HepG2 (cell line): Measurements from ENCODE around the gene BATF. TPM values are rescaled to one million over a fixed set of nuclear protein-coding genes. Genes with fewer than 3 reads are reported as not detected.

Experiments used
- CEBPG ChIP-seq: IDR thresholded peaks from 2 replicates; pipeline ENCODE4 v1.6.1; 2016
- ERF ChIP-seq: IDR thresholded peaks from 2 replicates; pipeline ENCODE4 v1.6.1; 2018; ENCODE audit warnings: missing biosample characterization, missing genetic modification reagents
- FOXP1 ChIP-seq, 2 experiments: fragments of 450-650 bp in 1 of 2; IDR thresholded peaks; 2 replicates each; pipeline ENCODE4 v1.6.1; 2017 to 2018; ENCODE audit warnings: antibody characterized with exemption in 1 of 2
- HOXA9 ChIP-seq: sonication (generic); formaldehyde crosslinking; IDR thresholded peaks from 2 replicates; pipeline ENCODE4 v1.8.1; 2022; ENCODE audit warnings: missing genetic modification reagents, mild to moderate bottlenecking, moderate library complexity, borderline replicate concordance
- KDM5B ChIP-seq: sonication (generic); formaldehyde crosslinking; IDR thresholded peaks from 2 replicates; pipeline ENCODE4 v1.4.0; 2020; ENCODE audit warnings: missing genetic modification reagents, mild to moderate bottlenecking, borderline replicate concordance
- MAZ ChIP-seq, 2 experiments: sonication (generic) in 1 of 2; formaldehyde crosslinking in 1 of 2; IDR thresholded peaks; 2 replicates each; pipeline versions ENCODE4 v1.5.0 to v1.6.1; 2012 to 2020; ENCODE audit warnings: low read depth in 2 of 2, mild to moderate bottlenecking in 2 of 2, borderline replicate concordance in 1 of 2, improper control_type of control experiment in 1 of 2, low read length in 1 of 2, missing genetic modification reagents in 1 of 2, moderate library complexity in 1 of 2
- MIER2 ChIP-seq: IDR thresholded peaks from 2 replicates; pipeline ENCODE4 v1.6.1; 2016; ENCODE audit warnings: missing biosample characterization, missing genetic modification reagents
- NR2F2 ChIP-seq: IDR thresholded peaks from 2 replicates; pipeline ENCODE4 v1.6.1; 2012; ENCODE audit warnings: low read depth, inconsistent platforms, borderline replicate concordance
- NR2F6 ChIP-seq, 2 experiments: IDR thresholded peaks; 2 replicates each; pipeline ENCODE4 v1.6.1; 2016; ENCODE audit warnings: antibody characterized with exemption in 1 of 2, mild to moderate bottlenecking in 1 of 2
- RAD21 ChIP-seq: fragments of 450-650 bp; formaldehyde crosslinking; IDR thresholded peaks from 2 replicates; pipeline ENCODE4 v1.5.0; 2020; ENCODE audit warnings: mild to moderate bottlenecking
- RFX5 ChIP-seq: IDR thresholded peaks from 2 replicates; pipeline ENCODE4 v1.6.1; 2011; ENCODE audit warnings: low read depth, low read length, improper control_type of control experiment
- RXRB ChIP-seq: IDR thresholded peaks from 2 replicates; pipeline ENCODE4 v1.6.1; 2016; ENCODE audit warnings: borderline replicate concordance, missing genetic modification reagents, missing compliant biosample characterization
- STAG1 ChIP-seq: sonication (generic); formaldehyde crosslinking; IDR thresholded peaks from 2 replicates; pipeline ENCODE4 v1.4.0; 2020; ENCODE audit warnings: missing genetic modification reagents
- ZNF121 ChIP-seq: sonication (generic); formaldehyde crosslinking; IDR thresholded peaks from 2 replicates; pipeline ENCODE4 v1.5.0; 2020; ENCODE audit warnings: mild to moderate bottlenecking, missing genetic modification reagents
- ZNF232 ChIP-seq: sonication (generic); formaldehyde crosslinking; IDR thresholded peaks from 2 replicates; pipeline ENCODE4 v1.4.0; 2020; ENCODE audit warnings: missing genetic modification reagents, borderline replicate concordance
- ZNF30 ChIP-seq: sonication (generic); formaldehyde crosslinking; IDR thresholded peaks from 2 replicates; pipeline ENCODE4 v1.5.0; 2020; ENCODE audit warnings: mild to moderate bottlenecking, missing genetic modification reagents
- ZNF34 ChIP-seq: sonication (generic); formaldehyde crosslinking; IDR thresholded peaks from 2 replicates; pipeline ENCODE4 v1.4.0; 2020; ENCODE audit warnings: mild to moderate bottlenecking, missing genetic modification reagents, borderline replicate concordance
- ZNF572 ChIP-seq: sonication (generic); formaldehyde crosslinking; IDR thresholded peaks from 2 replicates; pipeline ENCODE4 v1.5.1; 2020; ENCODE audit warnings: mild to moderate bottlenecking, missing genetic modification reagents
- ZNF678 ChIP-seq: sonication (generic); formaldehyde crosslinking; IDR thresholded peaks from 2 replicates; pipeline ENCODE4 v1.4.0; 2020; ENCODE audit warnings: mild to moderate bottlenecking, missing genetic modification reagents
- polyA plus RNA-seq, 8 experiments: library from polyadenylated mRNA; depleted of rRNA in 3 of 8; stranded (reverse) in 7 of 8; unstranded in 1 of 8; fragments of >200 nt; fragmentation: Illumina TruSeq in 4 of 8; extraction: Trizol in 4 of 8; gene quantifications; 2 replicates each; pipeline versions ENCODE4 v1.2.1 to v1.2.3, GENCODE V29; 2011 to 2016; ENCODE audit warnings: low read depth in 4 of 8, missing spikeins in 1 of 8, mixed read lengths in 1 of 8; ENCODE audit not compliant: insufficient read depth in 1 of 8
- total RNA-seq, 5 experiments: library from RNA; depleted of rRNA; stranded (reverse); fragments of >200 nt; fragmentation: Illumina TruSeq; extraction: Trizol; gene quantifications; 2 replicates each; pipeline ENCODE4 v1.2.3, GENCODE V29; 2016; ENCODE audit warnings: low read depth in 1 of 5
- TF ChIP-seq, protein P1 (sequence below): sonication (generic); formaldehyde crosslinking; IDR thresholded peaks from 2 replicates; pipeline ENCODE4 v1.4.0; 2020; ENCODE audit warnings: mild to moderate bottlenecking, low read depth, missing genetic modification reagents
- TF ChIP-seq, protein P2 (sequence below): sonication (generic); formaldehyde crosslinking; IDR thresholded peaks from 2 replicates; pipeline ENCODE4 v1.5.0; 2020; ENCODE audit warnings: missing genetic modification reagents
- TF ChIP-seq, protein P3 (sequence below): sonication (generic); formaldehyde crosslinking; IDR thresholded peaks from 2 replicates; pipeline ENCODE4 v1.5.0; 2020; ENCODE audit warnings: missing genetic modification reagents
- TF ChIP-seq, protein P4 (sequence below): sonication (generic); formaldehyde crosslinking; IDR thresholded peaks from 2 replicates; pipeline ENCODE4 v1.5.1; 2020; ENCODE audit warnings: mild to moderate bottlenecking, missing genetic modification reagents, moderate library complexity
- TF ChIP-seq, protein P5 (sequence below): sonication (generic); formaldehyde crosslinking; IDR thresholded peaks from 2 replicates; pipeline ENCODE4 v1.8.1; 2023; ENCODE audit warnings: mild to moderate bottlenecking, moderate library complexity, missing genetic modification reagents

Gene BATF
- total and polyA plus RNA-seq, 2 of the 13 experiments (the other 11 are each of a cell fraction or from before 2014, with no cell fraction given), result 0.22 to 0.37 TPM

DNA sequence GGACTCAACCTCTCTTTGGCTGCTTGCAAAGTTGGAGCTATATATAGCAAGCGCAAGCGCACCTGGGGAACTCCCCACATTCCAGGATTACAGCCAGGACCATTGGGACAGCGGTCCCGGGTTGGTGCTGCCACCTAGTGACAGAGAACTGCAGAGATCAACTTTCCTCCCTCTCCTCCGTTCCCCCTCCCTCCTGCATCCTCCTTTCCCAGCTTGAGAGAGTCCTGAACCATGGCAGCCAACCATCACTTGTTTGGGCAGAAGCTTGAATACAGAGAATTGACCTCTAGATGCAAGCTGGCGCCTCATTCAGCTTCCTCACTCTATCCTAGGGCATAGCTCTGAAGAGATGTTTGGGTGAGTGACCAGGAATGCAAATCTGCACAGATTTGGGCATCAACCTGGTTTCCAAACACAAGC lies 38.8 kb downstream of the BATF start (continued):
- TF ChIP-seq, protein P1, sequence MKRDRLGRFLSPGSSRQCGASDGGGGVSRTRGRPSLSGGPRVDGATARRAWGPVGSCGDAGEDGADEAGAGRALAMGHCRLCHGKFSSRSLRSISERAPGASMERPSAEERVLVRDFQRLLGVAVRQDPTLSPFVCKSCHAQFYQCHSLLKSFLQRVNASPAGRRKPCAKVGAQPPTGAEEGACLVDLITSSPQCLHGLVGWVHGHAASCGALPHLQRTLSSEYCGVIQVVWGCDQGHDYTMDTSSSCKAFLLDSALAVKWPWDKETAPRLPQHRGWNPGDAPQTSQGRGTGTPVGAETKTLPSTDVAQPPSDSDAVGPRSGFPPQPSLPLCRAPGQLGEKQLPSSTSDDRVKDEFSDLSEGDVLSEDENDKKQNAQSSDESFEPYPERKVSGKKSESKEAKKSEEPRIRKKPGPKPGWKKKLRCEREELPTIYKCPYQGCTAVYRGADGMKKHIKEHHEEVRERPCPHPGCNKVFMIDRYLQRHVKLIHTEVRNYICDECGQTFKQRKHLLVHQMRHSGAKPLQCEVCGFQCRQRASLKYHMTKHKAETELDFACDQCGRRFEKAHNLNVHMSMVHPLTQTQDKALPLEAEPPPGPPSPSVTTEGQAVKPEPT (CRISPR knock-in tag), result no peak
- TF ChIP-seq MAZ (IDR thresholded peaks at IDR 0.05; ENCODE audit: borderline replicate concordance, low read depth, low read length), result peak; percentile 80; the same call in 1 of the 2 replicates
- no peak for TF ChIP-seq MAZ (CRISPR knock-in tag; IDR thresholded peaks at IDR 0.05; ENCODE audit: low read depth)
- TF ChIP-seq, protein P2, sequence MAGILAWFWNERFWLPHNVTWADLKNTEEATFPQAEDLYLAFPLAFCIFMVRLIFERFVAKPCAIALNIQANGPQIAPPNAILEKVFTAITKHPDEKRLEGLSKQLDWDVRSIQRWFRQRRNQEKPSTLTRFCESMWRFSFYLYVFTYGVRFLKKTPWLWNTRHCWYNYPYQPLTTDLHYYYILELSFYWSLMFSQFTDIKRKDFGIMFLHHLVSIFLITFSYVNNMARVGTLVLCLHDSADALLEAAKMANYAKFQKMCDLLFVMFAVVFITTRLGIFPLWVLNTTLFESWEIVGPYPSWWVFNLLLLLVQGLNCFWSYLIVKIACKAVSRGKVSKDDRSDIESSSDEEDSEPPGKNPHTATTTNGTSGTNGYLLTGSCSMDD (CRISPR knock-in tag), result no peak
- peak; percentile 90 for TF ChIP-seq STAG1 (CRISPR knock-in tag)
- no peak for TF ChIP-seq MIER2 (CRISPR knock-in tag)
- peak; percentile 65; the same call in 1 of the 2 replicates for TF ChIP-seq ERF
- TF ChIP-seq HOXA9 (CRISPR knock-in tag), result no peak
- TF ChIP-seq NR2F6 (IDR thresholded peaks at IDR 0.05), result no peak
- TF ChIP-seq NR2F6 (CRISPR knock-in tag; IDR thresholded peaks at IDR 0.05), result 0 out of 2 replicates have a peak, but pooled peaks have one; percentile 18
- TF ChIP-seq ZNF121 (CRISPR knock-in tag), result no peak
- no peak for TF ChIP-seq FOXP1 (IDR thresholded peaks at IDR 0.05)
- TF ChIP-seq FOXP1 (CRISPR knock-in tag; IDR thresholded peaks at IDR 0.05), result no peak
- TF ChIP-seq, protein P3, sequence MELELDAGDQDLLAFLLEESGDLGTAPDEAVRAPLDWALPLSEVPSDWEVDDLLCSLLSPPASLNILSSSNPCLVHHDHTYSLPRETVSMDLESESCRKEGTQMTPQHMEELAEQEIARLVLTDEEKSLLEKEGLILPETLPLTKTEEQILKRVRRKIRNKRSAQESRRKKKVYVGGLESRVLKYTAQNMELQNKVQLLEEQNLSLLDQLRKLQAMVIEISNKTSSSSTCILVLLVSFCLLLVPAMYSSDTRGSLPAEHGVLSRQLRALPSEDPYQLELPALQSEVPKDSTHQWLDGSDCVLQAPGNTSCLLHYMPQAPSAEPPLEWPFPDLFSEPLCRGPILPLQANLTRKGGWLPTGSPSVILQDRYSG, result no peak
- no peak for TF ChIP-seq ZNF34 (CRISPR knock-in tag)
- TF ChIP-seq ZNF232, result no peak
- TF ChIP-seq RAD21 (CRISPR knock-in tag), result peak; percentile 90
- TF ChIP-seq, protein P4, sequence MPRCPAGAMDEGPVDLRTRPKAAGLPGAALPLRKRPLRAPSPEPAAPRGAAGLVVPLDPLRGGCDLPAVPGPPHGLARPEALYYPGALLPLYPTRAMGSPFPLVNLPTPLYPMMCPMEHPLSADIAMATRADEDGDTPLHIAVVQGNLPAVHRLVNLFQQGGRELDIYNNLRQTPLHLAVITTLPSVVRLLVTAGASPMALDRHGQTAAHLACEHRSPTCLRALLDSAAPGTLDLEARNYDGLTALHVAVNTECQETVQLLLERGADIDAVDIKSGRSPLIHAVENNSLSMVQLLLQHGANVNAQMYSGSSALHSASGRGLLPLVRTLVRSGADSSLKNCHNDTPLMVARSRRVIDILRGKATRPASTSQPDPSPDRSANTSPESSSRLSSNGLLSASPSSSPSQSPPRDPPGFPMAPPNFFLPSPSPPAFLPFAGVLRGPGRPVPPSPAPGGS (CRISPR knock-in tag), result 0 out of 2 replicates have a peak, but pooled peaks have one; percentile 36
- TF ChIP-seq, protein P5, sequence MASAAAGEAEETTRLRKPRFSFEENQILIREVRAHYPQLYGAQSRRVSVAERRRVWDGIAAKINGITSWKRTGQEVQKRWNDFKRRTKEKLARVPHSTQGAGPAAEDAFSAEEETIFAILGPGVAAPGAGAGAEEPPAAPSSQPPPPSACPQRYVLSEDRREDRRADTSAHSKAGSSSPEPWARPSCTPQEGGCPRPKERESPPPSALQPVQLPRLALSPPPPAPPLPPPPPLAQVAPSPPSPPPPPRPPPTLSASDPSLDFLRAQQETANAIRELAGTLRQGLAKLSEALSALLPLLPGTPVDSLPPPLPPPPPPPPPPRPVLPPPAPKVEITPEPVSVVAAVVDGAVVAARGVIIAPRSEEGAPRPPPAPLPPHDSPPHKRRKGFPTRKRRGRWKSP (CRISPR knock-in tag), result 0 out of 2 replicates have a peak, but pooled peaks have one; percentile 33
- TF ChIP-seq ZNF572 (CRISPR knock-in tag), result no peak
- no peak for TF ChIP-seq ZNF30 (CRISPR knock-in tag)
- TF ChIP-seq ZNF678 (CRISPR knock-in tag), result no peak
- TF ChIP-seq KDM5B (CRISPR knock-in tag), result 0 out of 2 replicates have a peak, but pooled peaks have one; percentile 32
- TF ChIP-seq RFX5, result no peak
- peak; percentile 48; the same call in 1 of the 2 replicates for TF ChIP-seq RXRB (CRISPR knock-in tag)
- TF ChIP-seq CEBPG (CRISPR knock-in tag), result 0 out of 2 replicates have a peak, but pooled peaks have one; percentile 10
- no peak for TF ChIP-seq NR2F2
